Measurements from ENCODE around the gene NBEAL1.
"Not testable (repeated sequence)": the region's sequence is repeated elsewhere in the genome, so short reads cannot be mapped to it uniquely, and the experiment has no call there.

NBEAL1 gene

DNA sequence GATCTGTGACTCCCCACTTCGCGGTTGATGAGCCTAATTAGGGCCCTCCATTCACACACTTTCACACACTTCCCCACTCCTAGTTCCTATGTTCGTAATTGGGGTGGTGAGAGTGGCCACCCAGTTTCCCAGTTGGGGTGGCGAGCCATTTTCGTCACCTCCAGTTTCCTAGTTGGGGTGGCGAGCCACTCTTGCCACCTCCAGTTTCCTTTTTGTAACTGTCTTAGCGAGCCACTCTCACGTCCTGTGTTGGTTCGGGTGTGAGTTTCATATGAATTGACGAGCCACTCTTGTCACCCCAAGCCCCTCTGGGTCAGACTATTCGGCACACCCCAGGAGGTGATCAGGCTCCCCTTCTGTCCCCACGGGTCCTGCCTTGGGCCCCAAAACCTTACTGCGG lies 238.1 kb downstream of the NBEAL1 start:
- TF ChIP-seq, protein P1, sequence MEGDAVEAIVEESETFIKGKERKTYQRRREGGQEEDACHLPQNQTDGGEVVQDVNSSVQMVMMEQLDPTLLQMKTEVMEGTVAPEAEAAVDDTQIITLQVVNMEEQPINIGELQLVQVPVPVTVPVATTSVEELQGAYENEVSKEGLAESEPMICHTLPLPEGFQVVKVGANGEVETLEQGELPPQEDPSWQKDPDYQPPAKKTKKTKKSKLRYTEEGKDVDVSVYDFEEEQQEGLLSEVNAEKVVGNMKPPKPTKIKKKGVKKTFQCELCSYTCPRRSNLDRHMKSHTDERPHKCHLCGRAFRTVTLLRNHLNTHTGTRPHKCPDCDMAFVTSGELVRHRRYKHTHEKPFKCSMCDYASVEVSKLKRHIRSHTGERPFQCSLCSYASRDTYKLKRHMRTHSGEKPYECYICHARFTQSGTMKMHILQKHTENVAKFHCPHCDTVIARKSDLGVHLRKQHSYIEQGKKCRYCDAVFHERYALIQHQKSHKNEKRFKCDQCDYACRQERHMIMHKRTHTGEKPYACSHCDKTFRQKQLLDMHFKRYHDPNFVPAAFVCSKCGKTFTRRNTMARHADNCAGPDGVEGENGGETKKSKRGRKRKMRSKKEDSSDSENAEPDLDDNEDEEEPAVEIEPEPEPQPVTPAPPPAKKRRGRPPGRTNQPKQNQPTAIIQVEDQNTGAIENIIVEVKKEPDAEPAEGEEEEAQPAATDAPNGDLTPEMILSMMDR (IDR thresholded peaks at IDR 0.05; ENCODE audit: low read depth, low read length, missing control alignments), result no peak
- H3K4me3 ChIP-seq (ENCODE audit: low read depth, low read length), result no peak overlapping the region
- DNase-seq (ENCODE audit: low read depth), result no peak

DNA sequence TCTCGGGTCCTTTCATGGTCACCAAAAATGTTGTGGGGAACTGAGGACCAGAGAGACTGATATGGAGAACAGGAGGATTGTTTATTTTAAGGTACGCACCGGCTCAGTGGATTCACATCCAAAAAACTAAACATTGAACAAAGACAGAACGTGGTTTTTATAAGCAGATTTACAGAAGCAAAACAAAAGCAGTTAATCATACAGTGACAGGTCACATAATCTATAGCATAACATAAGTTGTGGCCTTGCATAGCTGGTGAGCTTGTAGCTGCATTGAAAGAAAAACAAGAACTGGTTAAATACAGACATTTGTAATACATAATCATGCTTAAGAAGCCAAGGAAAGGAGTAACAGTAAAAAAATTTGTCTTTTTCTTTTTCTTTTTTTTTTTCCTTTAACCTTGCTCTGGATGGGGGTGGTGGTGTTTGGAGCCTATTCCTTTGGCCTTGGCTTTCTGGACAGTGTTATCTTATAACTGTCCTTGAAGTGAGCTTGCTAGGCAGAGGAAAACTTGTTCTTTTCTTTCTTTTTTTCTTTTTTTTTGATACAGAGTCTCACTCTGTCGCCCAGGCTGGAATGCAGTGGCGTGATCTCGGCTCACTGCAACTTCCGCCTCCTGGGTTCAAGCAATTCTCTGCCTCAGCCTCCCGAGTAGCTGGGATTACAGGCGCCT lies 238.9 kb downstream of the NBEAL1 start:
- DNase-seq (ENCODE audit: low read depth); H3K4me3 ChIP-seq (ENCODE audit: low read depth, low read length): not testable (repeated sequence)

DNA sequence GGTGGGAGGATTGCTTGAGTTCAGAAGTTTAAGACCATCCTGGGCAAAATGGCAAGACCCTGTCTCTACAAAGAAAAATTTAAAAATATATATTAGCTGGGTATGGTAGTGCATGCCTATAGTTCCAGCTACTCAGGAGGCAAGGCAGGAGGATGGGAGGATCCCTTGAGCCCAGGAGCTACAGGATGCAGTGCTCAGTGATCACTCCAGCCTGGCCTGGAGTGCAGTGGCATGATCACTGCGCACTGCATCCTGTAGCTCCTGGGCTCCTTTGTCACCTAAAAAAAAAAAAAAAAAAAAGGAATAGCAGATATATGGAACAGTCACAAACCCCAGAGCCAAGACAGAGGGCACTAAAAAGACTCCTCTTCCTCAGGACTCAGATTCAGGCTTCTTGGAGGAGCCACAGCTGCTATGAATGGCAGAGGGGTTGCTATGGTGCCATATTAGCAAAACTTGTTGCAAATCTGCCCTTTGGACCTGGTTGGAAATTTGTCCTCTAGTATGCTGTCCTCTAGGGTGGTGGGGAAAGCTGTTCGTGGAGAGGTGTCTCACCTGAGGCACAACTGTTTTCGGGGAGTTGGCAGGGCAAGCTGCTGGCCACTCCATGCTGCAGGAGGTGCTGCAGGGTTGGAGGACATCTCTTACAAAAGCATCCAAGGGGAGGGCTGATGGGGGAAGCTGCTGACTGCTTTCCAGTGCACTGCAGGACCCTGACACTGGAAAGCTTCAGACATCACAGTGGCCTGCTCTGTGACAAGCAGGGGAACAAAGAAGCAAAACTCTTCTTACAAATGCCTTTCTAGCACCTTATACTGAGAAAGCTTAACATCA lies 246.9 kb downstream of the NBEAL1 start:
- DNase-seq (ENCODE audit: low read depth), result no peak
- no peak overlapping the region for H3K4me3 ChIP-seq (ENCODE audit: low read depth, low read length)
- TF ChIP-seq, protein P1 (IDR thresholded peaks at IDR 0.05; ENCODE audit: low read depth, low read length, missing control alignments), result no peak
